Activated CD8-positive, alpha-beta memory T cell treated with anti-CD3 and anti-CD28 coated beads for 4 hours (primary cell): ENCODE measurements around the gene CYREN.
"Not testable (repeated sequence)": the region's sequence is repeated elsewhere in the genome, so short reads cannot be mapped to it uniquely, and the experiment has no call there.

Experiments
- DNase-seq, 2 donors: peaks; one replicate each; pipeline ENCODE4 v3.0.0-alpha.2; 2020; ENCODE audit warnings: low read depth in 2 of 2

The CYREN gene

GRCh38 chr7:135159359-135160085 lies 11.0 kb downstream of the CYREN start:
- no peak for DNase-seq

GRCh38 chr7:135158874-135159273 lies 11.6 kb downstream of the CYREN start:
- DNase-seq = no peak

GRCh38 chr7:135158141-135158655 lies 12.3 kb downstream of the CYREN start:
- no peak for DNase-seq

- DNase-seq = no peak
Measured at GRCh38 chr7:135156290-135156689, 14.2 kb downstream of the CYREN start.

- DNase-seq = no peak
Measured at GRCh38 chr7:135154734-135155133, 15.8 kb downstream of the CYREN start.

- DNase-seq = no peak
Measured at GRCh38 chr7:135152442-135152841, 18.1 kb downstream of the CYREN start.

GRCh38 chr7:135151533-135151932 lies 19.0 kb downstream of the CYREN start:
- DNase-seq = no peak

- DNase-seq = no peak
Measured at GRCh38 chr7:135151132-135151531, 19.4 kb downstream of the CYREN start.

GRCh38 chr7:135150072-135150782 lies 20.3 kb downstream of the CYREN start:
- no peak for DNase-seq

- DNase-seq = peak; percentile 23 to 41
Measured at GRCh38 chr7:135147899-135148721, 22.4 kb downstream of the CYREN start, which contains the start of gene TMEM140. TMEM140 (plus strand) TSS chr7:135148072; CDS start chr7:135164442, 16,370 bp downstream.

- DNase-seq = no peak
Measured at GRCh38 chr7:135147341-135147898, 23.1 kb downstream of the CYREN start.

- DNase-seq = no peak
Measured at GRCh38 chr7:135143885-135144668, 26.4 kb downstream of the CYREN start.

GRCh38 chr7:135129579-135129978 lies 40.9 kb downstream of the CYREN start:
- DNase-seq = no peak

GRCh38 chr7:135128931-135129330 lies 41.6 kb downstream of the CYREN start:
- DNase-seq = no peak

GRCh38 chr7:135124631-135125030 lies 45.9 kb downstream of the CYREN start:
- not testable (repeated sequence) for DNase-seq

GRCh38 chr7:135121868-135122267 lies 48.6 kb downstream of the CYREN start:
- no peak for DNase-seq

GRCh38 chr7:135117096-135117495 lies 53.4 kb downstream of the CYREN start:
- no peak for DNase-seq
